GM21825 (cell line): ENCODE results near the gene C1QL4.
"Not testable (repeated sequence)": the region's sequence is repeated elsewhere in the genome, so short reads cannot be mapped to it uniquely, and the experiment has no call there.

Source experiments
- ATAC-seq: cut with Tn5 transposase; IDR thresholded peaks from one replicate; pipeline ENCODE4 v1.9.1; 2021; ENCODE audit warnings: mild to moderate bottlenecking, moderate library complexity; ENCODE audit not compliant: unreplicated experiment

The C1QL4 gene

GRCh38 chr12:49282740-49283375, 54.1 kb downstream of the C1QL4 start:
- ATAC-seq = not testable (repeated sequence)
